ENCODE measurements around the gene SMAP1.

Gene SMAP1

DNA sequence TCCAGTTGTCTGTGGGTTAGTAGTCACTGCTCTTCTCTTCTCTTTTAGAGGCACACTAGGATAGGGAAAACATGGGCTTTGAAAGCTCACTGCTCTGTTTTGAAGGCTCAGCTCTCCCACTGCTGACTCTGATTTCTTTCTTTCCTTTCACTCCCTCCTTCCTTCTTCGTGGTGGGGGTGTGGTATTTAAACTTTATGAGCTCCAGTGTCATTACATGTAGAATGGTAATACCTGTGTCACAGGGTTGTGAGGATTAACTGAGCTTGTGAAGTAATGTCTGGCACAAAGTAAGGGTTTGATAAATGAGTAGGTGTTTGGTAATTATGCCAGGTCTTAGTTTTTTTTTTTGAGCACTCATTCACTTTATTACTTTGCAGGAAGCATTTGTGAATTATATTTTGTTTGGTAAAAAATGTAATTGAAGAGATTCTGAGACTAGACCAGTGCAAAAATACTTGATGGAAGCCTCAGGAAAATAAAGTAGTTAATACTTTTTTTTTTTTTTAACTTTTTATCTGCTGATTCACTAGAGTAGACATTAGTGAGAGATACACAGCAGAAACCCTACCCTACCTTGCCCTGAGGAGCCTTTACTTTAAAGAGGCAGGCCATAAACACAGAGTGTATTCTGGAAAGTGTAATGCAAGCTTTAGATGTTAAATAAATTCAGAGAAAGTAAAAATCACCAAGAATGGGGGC lies 17.3 kb downstream of the SMAP1 start:
- DNase-seq (ENCODE audit: low read depth), result no peak

GRCh38 chr6:70685494-70686180 lies 18.0 kb downstream of the SMAP1 start:
- DNase-seq (ENCODE audit: low read depth), result no peak

- DNase-seq (ENCODE audit: low read depth), result no peak
Measured at GRCh38 chr6:70686548-70687133, 19.0 kb downstream of the SMAP1 start.

DNA sequence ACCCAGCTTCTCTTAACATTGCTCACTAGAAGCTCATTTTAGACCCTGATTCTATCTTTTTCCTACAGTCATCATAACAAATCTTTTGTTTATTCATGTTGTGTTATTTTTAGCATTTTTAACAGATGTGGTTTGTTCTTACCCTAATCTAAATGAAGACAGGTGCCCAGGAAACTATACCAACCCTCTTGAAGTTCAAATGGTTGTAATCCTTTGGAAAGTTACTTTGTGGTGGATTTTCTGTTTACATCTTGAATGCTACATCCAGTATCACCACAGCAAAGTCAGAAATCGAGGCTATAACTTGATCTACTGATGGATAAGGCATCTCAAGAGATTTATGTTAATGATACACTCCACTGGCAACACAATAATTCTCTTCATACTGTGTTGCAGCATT lies 26.2 kb downstream of the SMAP1 start:
- no peak for DNase-seq (ENCODE audit: low read depth)

- DNase-seq (ENCODE audit: low read depth), result no peak
Measured at GRCh38 chr6:70694371-70694770, 26.7 kb downstream of the SMAP1 start.

DNA sequence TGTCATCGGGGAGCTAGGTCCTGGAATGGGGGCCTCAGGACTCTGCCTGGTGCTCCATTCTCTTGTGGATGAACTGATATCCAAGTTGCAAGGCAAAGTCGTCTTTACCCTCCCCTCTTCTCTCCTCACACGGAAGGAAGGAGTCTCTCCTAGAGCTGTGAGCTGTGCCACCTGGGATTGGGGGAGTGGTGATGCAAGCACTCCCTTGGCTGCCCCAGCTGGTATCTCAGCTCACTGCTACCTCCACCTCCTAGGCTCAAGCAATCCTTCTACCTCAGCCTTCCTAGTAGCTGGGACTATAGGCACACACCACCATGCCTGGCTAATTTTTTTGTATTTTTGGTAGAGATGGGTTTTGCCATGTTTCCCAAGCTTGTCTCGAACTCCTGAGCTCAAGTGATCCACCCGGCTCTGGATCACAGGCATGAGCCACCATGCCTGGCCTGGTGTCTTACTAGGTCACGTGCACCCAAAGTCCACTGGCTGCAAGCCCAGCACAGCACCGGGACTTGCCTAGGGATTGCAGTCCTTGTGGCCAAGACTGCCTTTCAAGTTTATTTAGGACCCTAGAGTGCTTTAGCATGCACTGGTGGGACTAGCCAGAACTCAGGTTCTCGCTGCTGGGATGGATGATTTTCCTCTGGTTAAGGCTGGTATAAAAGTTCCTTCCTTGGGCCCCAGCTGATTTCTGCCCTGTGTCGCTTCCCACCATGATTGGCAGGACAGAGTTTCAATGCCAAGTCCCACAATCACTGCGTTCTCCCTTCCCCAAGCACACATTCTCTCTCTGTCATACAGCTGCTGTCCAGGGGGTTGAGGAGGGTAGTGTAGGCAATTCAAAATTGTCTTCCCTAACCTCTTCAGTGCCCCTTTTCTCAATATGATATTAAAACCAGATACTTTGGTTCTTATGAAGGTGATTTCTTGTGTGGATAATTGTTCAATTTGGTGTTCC lies 33.5 kb downstream of the SMAP1 start:
- no peak for DNase-seq (ENCODE audit: low read depth)

DNA sequence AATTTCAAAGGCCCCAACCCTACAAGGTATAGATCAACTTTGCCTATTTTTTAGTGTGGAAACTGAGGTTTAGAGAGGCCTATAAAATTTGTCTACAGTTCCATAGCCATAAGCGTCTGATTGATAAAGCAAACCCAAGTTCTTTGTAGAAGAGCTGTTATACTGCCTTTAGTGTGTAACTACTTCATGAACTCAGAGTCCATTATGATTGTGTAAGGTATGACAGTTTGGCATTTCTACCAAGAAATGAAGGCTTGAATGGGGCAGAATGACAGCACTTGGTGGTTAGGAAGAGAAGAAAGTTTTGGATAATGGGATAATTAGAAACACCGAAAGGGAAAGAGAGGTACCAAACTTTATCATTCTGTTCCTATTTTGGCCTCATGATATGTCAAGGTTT lies 38.1 kb downstream of the SMAP1 start:
- DNase-seq (ENCODE audit: low read depth), result no peak

GRCh38 chr6:70706491-70707123 lies 38.9 kb downstream of the SMAP1 start:
- DNase-seq (ENCODE audit: low read depth), result peak; percentile 5

- DNase-seq (ENCODE audit: low read depth), result no peak
Measured at GRCh38 chr6:70707893-70708292, 40.2 kb downstream of the SMAP1 start.

GRCh38 chr6:70708448-70708847 lies 40.8 kb downstream of the SMAP1 start:
- DNase-seq (ENCODE audit: low read depth), result no peak

DNA sequence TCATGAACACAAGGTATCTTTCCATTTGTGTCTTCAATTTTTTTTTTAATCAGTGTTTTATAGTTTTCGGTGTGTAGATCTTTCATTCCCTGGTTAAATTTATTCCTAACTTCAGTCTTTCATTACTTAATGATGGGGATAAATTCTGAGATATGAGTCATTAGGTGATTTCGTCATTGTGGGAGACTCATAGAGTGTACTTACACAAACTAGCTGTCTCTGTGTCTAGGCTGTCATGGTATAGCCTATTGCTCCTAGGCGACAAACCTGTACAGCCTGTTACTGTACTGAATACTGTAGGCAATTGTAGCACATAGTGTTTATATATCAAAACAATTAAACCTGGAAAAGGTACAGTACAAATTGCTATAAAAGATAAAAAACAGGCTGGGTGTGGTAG lies 42.1 kb downstream of the SMAP1 start:
- peak; percentile 30 for DNase-seq (ENCODE audit: low read depth)

DNA sequence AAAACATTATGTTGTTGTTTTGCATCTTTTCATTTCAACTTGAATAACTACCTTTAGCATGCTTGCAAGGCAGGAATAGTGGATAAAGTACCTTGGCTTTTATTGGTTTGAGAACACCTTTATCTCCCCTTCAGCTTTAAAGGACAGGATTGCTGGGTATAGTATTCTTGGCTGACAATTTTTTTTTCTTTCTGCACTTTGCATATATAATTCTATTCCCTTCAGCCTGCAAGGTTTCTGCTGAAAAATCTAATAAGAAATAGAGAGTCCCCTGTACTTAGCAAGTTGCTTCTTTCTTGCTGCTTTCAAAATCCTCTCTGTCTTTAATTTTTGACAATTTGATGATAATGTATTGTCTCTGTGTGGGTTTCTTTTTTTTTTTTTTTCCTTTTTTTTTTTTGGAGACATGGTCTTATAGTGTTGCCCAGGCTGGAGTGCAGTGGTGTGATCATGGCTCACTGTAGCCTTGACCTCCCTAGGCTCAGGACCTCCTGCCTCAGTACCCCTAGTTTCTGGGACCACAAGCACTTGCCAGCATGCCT lies 47.1 kb downstream of the SMAP1 start:
- DNase-seq (ENCODE audit: low read depth), result no peak

DNA sequence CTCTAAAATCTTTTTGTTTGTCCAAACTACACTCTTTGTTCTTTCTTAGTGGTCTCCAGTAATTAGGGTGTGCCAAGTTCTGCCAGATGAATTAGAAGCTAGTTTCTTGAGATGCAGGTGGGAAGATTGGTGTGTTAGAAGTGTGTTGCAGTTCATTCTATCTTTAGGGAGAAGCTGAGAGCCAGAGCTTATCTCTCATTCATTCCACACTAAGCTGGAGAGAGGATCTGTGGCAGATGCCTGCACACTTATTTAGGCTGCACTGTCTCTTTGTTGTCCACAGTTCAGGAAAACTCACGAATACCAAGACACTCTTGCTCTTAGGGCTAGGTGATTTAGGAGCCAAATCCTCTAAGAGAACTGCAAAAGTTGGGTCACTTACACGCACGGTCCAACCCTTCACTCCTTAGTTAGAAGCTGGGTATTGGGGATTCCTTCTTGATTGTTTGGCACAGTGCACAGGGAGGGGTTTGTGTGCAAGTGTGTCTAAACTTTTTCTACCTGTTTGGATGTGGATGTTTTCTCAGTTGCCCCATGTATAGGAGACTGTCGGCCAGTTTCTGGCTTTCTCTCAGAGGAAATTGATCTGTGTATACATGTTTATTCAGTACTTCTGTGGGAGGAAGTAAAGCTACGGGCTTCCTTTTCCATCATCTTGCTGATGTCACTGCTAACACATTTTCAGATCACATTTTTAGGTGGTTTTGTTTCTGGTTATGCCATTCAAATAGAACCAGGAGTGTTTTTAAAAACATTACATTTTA lies 49.5 kb downstream of the SMAP1 start:
- no peak for DNase-seq (ENCODE audit: low read depth)

- DNase-seq (ENCODE audit: low read depth), result no peak
Measured at GRCh38 chr6:70724524-70724923, 56.8 kb downstream of the SMAP1 start.

DNA sequence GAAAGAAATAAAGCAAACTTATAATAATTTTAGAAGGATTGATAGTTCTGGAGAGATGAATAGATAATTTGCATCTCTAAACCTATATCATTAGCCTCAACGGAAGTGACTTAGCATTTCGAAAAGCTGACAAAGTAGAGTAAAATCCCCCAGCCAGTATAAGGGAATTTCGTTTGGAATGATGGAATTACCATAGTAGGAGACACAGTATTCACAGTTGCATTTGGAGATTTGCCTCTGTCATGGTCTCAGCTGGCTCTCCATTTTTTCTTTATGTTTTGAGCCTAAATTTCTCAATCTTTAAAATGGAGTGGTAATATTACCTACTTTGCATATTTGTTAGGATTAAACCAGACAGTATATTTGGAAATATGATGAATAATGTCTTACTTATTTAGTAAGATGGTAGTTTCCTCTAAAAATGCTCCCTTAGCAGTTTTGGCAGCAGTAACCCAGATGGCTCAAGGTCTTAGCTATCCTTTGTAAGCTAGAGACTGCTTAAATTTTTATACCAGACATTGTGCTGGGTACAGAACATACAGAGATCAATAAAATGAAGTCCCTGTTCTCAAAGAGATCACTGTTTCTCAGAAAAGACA lies 58.2 kb downstream of the SMAP1 start:
- DNase-seq (ENCODE audit: low read depth), result no peak

GRCh38 chr6:70734381-70734780 lies 66.7 kb downstream of the SMAP1 start:
- no peak for DNase-seq (ENCODE audit: low read depth)

DNA sequence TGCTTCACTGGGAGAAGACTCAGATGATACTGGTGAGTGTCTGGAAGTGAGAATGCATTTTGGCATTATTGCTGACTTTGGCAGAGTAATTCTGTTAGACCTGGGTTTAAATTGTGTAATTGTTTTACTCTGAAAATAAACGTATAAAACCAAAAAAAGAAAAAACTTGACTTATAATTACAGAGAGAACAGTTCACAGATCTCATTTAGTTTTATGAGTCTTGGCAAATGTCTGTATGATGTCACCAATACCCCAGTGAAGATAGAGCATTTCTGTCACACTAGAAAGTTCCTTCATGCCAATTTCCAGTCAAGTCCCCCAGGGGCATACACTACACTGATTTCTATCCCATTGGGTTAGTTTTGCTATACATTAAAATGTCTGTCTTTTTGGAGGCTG lies 67.3 kb downstream of the SMAP1 start:
- DNase-seq (ENCODE audit: low read depth), result no peak

GRCh38 chr6:70735513-70735912 lies 67.8 kb downstream of the SMAP1 start:
- DNase-seq (ENCODE audit: low read depth), result no peak

DNA sequence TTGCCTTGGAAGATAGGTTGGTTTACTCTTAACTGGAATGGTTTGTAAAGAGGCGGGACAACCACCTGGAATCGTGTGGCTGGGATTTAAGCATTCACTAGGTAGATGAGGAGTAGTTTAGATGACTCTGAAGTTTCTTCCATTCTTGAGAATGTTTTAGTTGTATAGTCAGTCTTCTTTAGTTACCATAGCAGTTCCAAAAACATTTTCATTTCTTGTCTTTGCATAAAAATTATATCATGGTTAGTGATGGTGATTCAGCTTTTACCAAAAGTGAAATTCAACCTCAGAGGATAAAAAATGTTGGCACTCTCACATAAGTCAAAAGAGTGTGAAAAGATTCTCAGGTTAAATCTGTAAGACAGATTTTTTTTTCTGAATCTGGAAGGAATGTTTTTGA lies 70.3 kb downstream of the SMAP1 start:
- DNase-seq (ENCODE audit: low read depth), result no peak

DNA sequence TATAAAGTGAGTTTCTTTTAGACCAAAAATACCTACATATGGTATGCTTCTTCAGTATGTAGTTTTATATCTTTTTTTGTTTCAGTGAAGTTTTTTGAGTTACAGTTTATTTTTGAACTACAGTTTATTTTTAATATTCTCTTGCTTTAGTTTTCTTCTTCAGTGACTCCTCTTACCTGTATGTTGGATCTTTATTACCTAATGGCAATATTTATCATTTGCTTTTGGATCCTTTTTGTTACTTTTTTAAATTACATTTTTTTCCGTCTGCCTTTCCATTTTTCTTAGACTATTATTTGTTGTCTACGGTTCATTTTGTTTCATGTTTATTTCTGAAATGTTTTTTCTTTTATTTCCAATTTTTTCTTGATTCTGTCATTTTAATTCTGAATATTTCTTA lies 71.9 kb downstream of the SMAP1 start:
- DNase-seq (ENCODE audit: low read depth), result no peak
